ENCODE data around the gene IL1RL2.

DNA sequence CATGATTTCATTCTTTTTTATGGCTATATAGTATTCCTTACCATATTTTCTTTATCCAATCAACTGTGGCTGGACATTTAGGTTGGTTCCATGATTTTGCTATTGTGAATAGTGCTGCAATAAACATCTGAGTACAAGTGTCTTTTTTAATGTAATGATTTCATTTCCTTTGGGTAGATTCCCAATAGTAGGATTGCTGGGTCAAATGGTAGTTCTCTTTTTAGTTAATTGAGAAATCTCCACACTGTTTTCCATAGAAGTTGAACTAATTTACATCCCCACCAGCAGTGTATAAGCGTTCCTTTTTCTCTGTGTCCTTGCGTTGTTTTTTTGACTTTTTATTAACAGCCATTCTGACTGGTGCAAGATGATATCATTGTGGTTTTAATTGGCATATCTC is 65.4 kb downstream of the IL1RL2 start:
- TF ChIP-seq, protein P1, sequence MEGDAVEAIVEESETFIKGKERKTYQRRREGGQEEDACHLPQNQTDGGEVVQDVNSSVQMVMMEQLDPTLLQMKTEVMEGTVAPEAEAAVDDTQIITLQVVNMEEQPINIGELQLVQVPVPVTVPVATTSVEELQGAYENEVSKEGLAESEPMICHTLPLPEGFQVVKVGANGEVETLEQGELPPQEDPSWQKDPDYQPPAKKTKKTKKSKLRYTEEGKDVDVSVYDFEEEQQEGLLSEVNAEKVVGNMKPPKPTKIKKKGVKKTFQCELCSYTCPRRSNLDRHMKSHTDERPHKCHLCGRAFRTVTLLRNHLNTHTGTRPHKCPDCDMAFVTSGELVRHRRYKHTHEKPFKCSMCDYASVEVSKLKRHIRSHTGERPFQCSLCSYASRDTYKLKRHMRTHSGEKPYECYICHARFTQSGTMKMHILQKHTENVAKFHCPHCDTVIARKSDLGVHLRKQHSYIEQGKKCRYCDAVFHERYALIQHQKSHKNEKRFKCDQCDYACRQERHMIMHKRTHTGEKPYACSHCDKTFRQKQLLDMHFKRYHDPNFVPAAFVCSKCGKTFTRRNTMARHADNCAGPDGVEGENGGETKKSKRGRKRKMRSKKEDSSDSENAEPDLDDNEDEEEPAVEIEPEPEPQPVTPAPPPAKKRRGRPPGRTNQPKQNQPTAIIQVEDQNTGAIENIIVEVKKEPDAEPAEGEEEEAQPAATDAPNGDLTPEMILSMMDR (conservative IDR thresholded peaks at IDR 0.05; ENCODE audit: low read depth, low read length), result no peak
- TF ChIP-seq EZH2 (IDR thresholded peaks at IDR 0.05; ENCODE audit: low read length, unreplicated experiment), result no peak

All from PC-3 (cell line).